ENCODE data around the gene ANXA2. TPM values are rescaled to one million over a fixed set of nuclear protein-coding genes. Genes with fewer than 3 reads are reported as not detected.

The ANXA2 gene
- total RNA-seq, 4 donors from 2014 or later = 896 to 1,792 (median 1,413) TPM

DNA sequence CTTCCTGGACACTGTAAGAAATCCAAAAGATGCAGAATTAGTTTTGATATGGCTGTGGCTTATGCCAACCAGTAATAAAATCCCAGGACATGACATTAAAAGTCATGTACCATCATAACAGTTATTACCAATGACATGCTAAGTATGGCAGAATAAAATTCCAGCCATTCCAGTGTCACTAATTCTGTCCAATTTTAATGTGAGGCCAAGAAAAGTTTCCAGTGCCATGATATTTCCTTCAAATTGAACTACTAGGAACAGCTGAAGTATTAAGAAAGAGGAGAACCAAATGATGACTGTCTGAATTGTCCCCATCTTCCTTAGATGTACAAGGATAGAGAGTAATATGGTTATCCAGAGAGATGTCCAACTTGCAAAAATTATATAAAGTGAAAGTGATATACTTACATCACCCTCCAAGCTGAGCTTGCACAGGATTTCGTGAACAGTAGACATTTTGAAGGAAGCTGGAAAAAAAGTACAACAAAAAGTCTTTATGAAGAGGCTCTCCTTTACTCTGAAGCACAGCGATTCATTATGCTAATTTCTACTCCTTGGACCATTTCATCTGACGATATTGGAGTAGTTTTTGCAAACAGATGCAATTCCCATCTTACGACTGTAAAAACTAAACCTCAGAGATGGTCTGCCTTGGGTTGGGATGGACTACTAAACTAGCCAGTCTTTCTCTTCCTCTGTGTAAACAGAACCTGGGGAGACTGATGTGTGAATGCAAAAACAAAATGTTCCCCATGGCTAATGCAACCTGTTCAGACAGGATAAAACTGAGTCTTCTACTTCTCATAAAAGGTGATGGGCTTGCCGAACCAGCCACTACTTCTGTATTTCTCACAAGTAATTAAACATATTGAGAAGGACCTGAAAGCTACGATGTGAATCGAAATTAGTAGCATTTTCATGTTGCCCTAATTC lies 11.9 kb downstream of the ANXA2 start:
- TF ChIP-seq, protein P1, sequence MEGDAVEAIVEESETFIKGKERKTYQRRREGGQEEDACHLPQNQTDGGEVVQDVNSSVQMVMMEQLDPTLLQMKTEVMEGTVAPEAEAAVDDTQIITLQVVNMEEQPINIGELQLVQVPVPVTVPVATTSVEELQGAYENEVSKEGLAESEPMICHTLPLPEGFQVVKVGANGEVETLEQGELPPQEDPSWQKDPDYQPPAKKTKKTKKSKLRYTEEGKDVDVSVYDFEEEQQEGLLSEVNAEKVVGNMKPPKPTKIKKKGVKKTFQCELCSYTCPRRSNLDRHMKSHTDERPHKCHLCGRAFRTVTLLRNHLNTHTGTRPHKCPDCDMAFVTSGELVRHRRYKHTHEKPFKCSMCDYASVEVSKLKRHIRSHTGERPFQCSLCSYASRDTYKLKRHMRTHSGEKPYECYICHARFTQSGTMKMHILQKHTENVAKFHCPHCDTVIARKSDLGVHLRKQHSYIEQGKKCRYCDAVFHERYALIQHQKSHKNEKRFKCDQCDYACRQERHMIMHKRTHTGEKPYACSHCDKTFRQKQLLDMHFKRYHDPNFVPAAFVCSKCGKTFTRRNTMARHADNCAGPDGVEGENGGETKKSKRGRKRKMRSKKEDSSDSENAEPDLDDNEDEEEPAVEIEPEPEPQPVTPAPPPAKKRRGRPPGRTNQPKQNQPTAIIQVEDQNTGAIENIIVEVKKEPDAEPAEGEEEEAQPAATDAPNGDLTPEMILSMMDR (IDR thresholded peaks at IDR 0.05; ENCODE audit: low read depth) = no peak

DNA sequence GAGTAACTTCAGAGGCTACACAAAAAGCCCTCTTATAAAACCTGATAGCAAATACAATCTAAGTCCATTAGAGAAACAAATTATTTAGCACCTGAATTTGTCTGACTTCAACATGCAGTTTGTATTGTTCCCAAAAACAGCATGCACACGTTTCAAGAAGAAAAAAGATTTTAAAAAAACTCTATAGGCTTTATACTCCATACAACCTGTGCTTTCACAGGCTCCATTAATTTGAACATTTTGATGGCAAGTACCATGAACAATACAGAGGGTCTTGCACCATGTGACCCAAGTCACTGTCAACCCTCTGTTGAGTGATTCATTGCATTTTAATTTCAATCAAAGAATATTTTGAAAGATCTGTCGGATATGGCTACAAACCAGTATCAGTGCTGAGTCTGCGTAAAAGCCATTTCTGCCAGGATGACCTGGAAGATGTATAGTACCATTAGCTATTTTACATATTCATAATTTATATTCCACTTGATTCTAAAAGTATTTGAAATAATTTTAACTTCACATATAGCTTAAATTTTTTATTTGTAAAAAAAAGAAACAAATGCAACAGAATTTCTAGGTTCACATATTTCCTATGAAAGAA lies 13.2 kb downstream of the ANXA2 start:
- TF ChIP-seq, protein P1 (IDR thresholded peaks at IDR 0.05; ENCODE audit: low read depth) = no peak

DNA sequence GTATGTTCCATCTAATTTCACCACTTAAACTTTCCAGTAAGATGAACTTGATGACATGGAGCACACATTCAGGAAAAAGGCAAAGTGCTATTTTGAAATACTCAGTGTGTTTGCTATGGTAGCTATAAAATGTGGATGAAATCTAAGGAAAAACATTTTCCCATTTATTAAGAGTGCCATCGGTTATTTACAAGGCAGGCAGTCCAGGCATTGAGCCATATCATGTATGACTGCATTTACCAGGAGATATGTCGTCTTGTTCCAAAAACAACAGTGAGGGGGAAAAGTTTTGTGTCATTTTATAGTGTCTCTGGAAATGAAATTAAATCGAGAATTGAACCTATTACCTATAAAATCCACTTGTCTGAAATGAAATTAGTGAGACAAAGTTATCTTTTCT lies 13.7 kb downstream of the ANXA2 start:
- TF ChIP-seq, protein P1 (IDR thresholded peaks at IDR 0.05; ENCODE audit: low read depth) = no peak

DNA sequence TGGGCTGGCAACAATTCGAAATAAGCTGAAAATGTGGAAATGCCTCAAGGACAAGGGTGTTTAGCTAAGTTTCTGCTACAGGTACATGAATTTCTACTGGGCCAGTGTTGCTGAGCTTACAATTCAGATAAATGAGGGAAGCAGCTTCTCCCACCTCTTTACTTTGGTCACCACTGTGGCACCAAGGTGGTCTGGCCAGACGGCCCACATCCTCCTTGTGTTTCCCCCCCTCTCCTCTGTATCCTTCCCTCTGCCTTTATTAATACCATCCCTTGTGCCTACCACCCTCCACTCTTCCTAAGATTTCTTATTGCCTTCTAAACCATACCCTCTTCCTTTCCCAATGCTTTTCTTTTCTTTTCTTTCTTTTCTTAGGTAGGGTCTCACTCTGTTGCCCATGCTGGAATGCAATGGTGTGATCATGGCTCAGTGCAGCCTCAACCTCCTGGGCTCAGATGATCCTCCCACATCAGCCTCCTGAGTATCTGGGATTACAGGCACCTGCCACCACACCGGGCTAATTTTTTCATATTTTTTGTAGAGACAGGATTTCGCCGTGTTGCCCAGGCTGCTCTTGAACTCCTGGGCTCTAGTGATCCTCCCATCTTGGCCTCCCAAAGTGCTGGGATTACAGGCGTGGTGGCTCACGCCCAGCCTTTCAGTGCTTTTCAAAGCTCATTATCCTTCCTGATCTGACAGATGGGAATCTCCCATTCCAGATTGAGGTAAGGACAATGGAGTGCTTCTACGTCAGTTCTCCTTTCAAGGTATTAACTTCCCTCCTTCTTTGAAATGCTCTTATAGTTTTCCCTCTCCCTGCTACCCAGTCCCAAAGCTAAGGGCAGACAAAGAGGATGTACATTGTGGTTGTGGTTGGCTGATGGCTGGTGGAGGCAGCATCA lies 14.8 kb downstream of the ANXA2 start:
- TF ChIP-seq, protein P1 (IDR thresholded peaks at IDR 0.05; ENCODE audit: low read depth) = no peak

DNA sequence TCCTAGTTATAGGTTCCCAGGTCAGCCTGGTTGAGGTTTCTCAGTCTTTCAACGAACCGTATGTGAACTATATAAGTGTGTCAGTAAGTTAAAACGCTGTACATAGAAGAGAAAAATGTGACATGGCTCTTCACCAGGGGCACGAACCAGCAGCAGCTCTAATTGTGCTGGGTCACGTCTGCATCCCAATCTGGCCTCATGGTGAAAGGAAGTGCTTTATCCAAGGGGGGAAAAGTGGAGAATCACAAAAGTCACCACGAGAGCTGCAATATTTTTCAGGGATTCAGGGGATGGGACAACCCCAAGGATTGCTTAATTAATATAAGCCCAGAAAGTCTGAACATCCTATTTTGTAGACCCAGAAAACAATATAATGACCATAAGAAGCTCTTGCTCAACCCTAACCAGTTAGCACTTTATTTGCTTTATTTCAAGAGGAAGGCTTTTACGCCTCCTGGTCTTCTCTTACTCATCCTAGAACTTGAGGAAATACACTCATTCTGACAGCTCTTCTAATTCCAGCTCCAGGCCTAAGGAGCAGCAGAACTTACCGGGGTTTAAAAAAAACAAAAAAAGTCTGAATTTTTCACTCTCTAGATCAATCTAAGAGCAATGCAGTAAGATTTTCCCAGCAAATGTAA lies 16.5 kb downstream of the ANXA2 start:
- TF ChIP-seq, protein P1 (IDR thresholded peaks at IDR 0.05; ENCODE audit: low read depth) = no peak

DNA sequence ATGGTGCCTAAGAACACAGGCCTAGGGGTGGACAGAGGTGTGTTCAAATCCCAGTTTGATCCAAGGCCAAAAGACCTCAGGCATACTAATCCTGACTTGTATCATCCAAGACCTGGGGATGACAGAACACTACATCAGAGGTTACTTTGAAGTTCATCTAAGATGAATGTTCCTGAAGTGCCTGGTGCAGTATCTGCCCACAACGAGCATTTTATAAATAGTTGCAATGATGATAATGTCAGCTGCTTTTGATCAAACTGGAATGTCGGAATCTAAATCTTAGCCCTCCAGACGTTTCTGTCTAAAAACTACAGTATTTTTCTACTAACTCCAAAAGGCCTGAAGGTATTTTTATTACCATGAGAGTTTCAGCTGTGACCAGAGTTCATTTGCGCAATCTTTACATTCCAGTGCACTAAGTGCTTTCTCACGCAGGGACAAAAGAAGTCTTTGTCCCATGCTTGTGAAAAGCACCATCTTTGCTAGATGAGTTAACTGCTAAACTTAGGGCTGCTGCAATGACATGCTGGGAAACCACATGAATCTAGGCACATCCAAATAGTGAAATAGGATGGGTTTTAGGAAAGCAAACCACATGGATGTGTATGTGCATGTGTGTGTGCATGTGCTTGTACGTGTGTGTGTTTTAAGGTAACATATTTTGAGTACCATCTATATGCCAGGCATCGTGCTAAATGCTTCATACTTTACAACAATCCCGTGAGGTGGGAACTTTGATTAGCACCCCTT lies 18.1 kb downstream of the ANXA2 start:
- TF ChIP-seq, protein P1 (IDR thresholded peaks at IDR 0.05; ENCODE audit: low read depth) = no peak
